MM.1S (cell line): ENCODE measurements around the gene KCNB1.

Experiments used
- DNase-seq: peaks from one replicate; pipeline ENCODE4 v3.0.0-alpha.2; 2015
- H2AFZ ChIP-seq: fragments of 300-600 bp; sonication (generic); 2 replicates; pipeline ENCODE4 v1.6.0; 2016; ENCODE audit warnings: antibody characterized with exemption, low read length
- H3F3A ChIP-seq: fragments of 300-600 bp; sonication (generic); 2 replicates; pipeline ENCODE4 v1.6.1; 2016; ENCODE audit warnings: mild to moderate bottlenecking, antibody characterized with exemption, low read length, moderate library complexity, mixed read lengths; ENCODE audit not compliant: insufficient read depth
- H3K27ac ChIP-seq: fragments of 300-600 bp; sonication (generic); 2 replicates; pipeline ENCODE4 v1.5.1; 2016; ENCODE audit warnings: mild to moderate bottlenecking, low read length
- H3K27me3 ChIP-seq: fragments of 300-600 bp; sonication (generic); replicated peaks from 2 replicates; pipeline ENCODE4 v1.6.0; 2016; ENCODE audit warnings: low read length; ENCODE audit not compliant: insufficient read depth
- H3K36me3 ChIP-seq: fragments of 300-600 bp; sonication (generic); replicated peaks from 2 replicates; pipeline ENCODE4 v1.6.1; 2016; ENCODE audit warnings: mild to moderate bottlenecking, low read length, mixed read lengths; ENCODE audit not compliant: insufficient read depth
- H3K4me1 ChIP-seq: fragments of 300-600 bp; sonication (generic); 2 replicates; pipeline ENCODE4 v1.6.1; 2016; ENCODE audit warnings: low read length, mixed read lengths
- H3K4me2 ChIP-seq: fragments of 300-600 bp; sonication (generic); 2 replicates; pipeline ENCODE4 v1.6.0; 2016; ENCODE audit warnings: low read depth, low read length
- H3K4me3 ChIP-seq: fragments of 300-600 bp; sonication (generic); 2 replicates; pipeline ENCODE4 v1.5.1; 2016; ENCODE audit warnings: low read length, mixed read lengths
- H3K79me2 ChIP-seq: fragments of 300-600 bp; sonication (generic); 2 replicates; pipeline ENCODE4 v1.6.1; 2016; ENCODE audit warnings: mixed run types, low read length, mixed read lengths
- H3K9ac ChIP-seq: fragments of 300-600 bp; sonication (generic); 2 replicates; pipeline ENCODE4 v1.6.1; 2016; ENCODE audit warnings: low read length, mixed read lengths
- H3K9me2 ChIP-seq: fragments of 300-600 bp; sonication (generic); replicated peaks from 2 replicates; pipeline ENCODE4 v1.6.1; 2016; ENCODE audit warnings: mild to moderate bottlenecking, low read length, mixed read lengths; ENCODE audit not compliant: insufficient read depth
- H3K9me3 ChIP-seq: fragments of 300-600 bp; sonication (generic); replicated peaks from 2 replicates; pipeline ENCODE4 v1.6.1; 2016; ENCODE audit warnings: mild to moderate bottlenecking, low read length, mixed read lengths; ENCODE audit not compliant: insufficient read depth
- H4K20me1 ChIP-seq: fragments of 300-600 bp; sonication (generic); 2 replicates; pipeline ENCODE4 v1.6.1; 2016; ENCODE audit warnings: mild to moderate bottlenecking, low read length, moderate library complexity, mixed read lengths; ENCODE audit not compliant: insufficient read depth
- CTCF ChIP-seq: fragments of 300-600 bp; sonication (generic); IDR thresholded peaks from 2 replicates; pipeline ENCODE4 v1.5.1; 2016; ENCODE audit warnings: antibody characterized with exemption, low read length, mixed read lengths
- EZH2 ChIP-seq: fragments of 300-600 bp; sonication (generic); optimal IDR thresholded peaks from 2 replicates; pipeline ENCODE3; 2017; ENCODE audit warnings: low read depth, mild to moderate bottlenecking, antibody characterized with exemption, low read length, mixed read lengths
- EZH2phosphoT487 ChIP-seq: fragments of 300-600 bp; sonication (generic); IDR thresholded peaks from 2 replicates; pipeline ENCODE4 v1.6.1; 2018; ENCODE audit warnings: antibody characterized with exemption, low read length

The KCNB1 gene

GRCh38 chr20:49424536-49424935 is 57.9 kb downstream of the KCNB1 start:
- Histone ChIP-seq H3K27ac (no peak overlapping the region), H3K9me2 (no peaks in the 10 kb centered on the region), H4K20me1 (no peaks in the 10 kb centered on the region), H3K9me3 (no peaks in the 10 kb centered on the region), H3K4me2 (no peak overlapping the region), H3K9ac (no peak overlapping the region), H3K4me1 (peaks cover 11% of the 10 kb centered on the region), H2AFZ (no peak overlapping the region), H3K4me3 (no peak overlapping the region), H3K36me3 (no peaks in the 10 kb centered on the region), H3F3A (no peaks in the 10 kb centered on the region), H3K27me3 (no peaks in the 10 kb centered on the region), H3K79me2 (no peaks in the 10 kb centered on the region)
- TF ChIP-seq EZH2phosphoT487 (no peak), CTCF (no peak), EZH2 (no peak)
- no peak for DNase-seq

- Histone ChIP-seq H2AFZ (no peak overlapping the region), H3K79me2 (no peaks in the 10 kb centered on the region), H3K4me3 (no peak overlapping the region), H3K36me3 (no peaks in the 10 kb centered on the region), H4K20me1 (no peaks in the 10 kb centered on the region), H3K27me3 (no peaks in the 10 kb centered on the region), H3K9ac (no peak overlapping the region), H3F3A (no peaks in the 10 kb centered on the region), H3K9me2 (no peaks in the 10 kb centered on the region), H3K4me2 (no peak overlapping the region), H3K9me3 (no peaks in the 10 kb centered on the region), H3K4me1 (peaks cover 11% of the 10 kb centered on the region), H3K27ac (no peak overlapping the region)
- no peak for DNase-seq
- TF ChIP-seq EZH2 (no peak), CTCF (no peak), EZH2phosphoT487 (no peak)
Observed at GRCh38 chr20:49422161-49422560, 60.3 kb downstream of the KCNB1 start.

- no peak overlapping the region for H3K27ac ChIP-seq
- H3K4me2 ChIP-seq, result no peak overlapping the region
- H2AFZ ChIP-seq, result no peak overlapping the region
- H3K9me3 ChIP-seq, result no peaks in the 10 kb centered on the region
- H3K36me3 ChIP-seq, result no peaks in the 10 kb centered on the region
- H3K9ac ChIP-seq, result no peak overlapping the region
- H3K4me3 ChIP-seq, result no peak overlapping the region
- H3K79me2 ChIP-seq, result no peaks in the 10 kb centered on the region
- TF ChIP-seq EZH2 (no peak), CTCF (no peak), EZH2phosphoT487 (no peak)
- DNase-seq, result no peak
- H3K27me3 ChIP-seq, result no peaks in the 10 kb centered on the region; the same call in 1 of the 2 replicates
- no peaks in the 10 kb centered on the region for H4K20me1 ChIP-seq
- H3K9me2 ChIP-seq, result no peaks in the 10 kb centered on the region
- no peaks in the 10 kb centered on the region for H3F3A ChIP-seq
- H3K4me1 ChIP-seq, result peaks cover 11% of the 10 kb centered on the region
Observed at GRCh38 chr20:49420811-49421295, 61.6 kb downstream of the KCNB1 start.
